ENCODE results near the gene NPTXR.

GRCh38 chr22:38829485-38829884, 14.3 kb downstream of the NPTXR start:
- no peak for TF ChIP-seq CTCF (IDR thresholded peaks at IDR 0.05)
- TF ChIP-seq POLR2A (IDR thresholded peaks at IDR 0.05), result no peak
- TF ChIP-seq POLR2AphosphoS5 (IDR thresholded peaks at IDR 0.05), result no peak
